Measurements from ENCODE around the gene PARD3.

DNA sequence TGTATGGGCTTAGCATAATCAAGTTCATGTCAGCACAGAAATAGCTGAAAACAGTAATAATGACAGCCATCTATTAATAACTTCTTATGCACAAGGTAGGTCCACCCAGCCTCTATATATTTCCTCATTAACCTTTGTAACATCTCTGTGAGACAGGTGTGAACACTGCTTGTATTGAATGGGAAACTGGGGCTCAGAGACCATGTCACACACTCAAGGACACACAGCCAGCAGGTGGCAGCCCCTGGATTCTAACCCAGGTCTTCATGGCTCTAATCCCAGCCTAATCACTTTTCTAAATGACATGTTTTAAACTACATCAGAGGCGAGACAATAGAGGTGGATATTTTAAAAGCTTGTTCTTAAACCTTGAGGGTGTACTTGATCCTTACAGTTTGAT lies 591.4 kb downstream of the PARD3 start:
- TF ChIP-seq CTCF (conservative IDR thresholded peaks at IDR 0.05; ENCODE audit: low read length), result peak; percentile 46
- no peak for TF ChIP-seq EZH2phosphoT487 (IDR thresholded peaks at IDR 0.05; ENCODE audit: borderline replicate concordance)

Measured in Loucy (cell line).